A549 treated with CORT108297 at 1 μM for 4 hours (cell line): Measurements from ENCODE around the gene ST3GAL4. TPM values are rescaled to one million over a fixed set of nuclear protein-coding genes. Genes with fewer than 3 reads are reported as not detected.

Experiments
- total RNA-seq: library from RNA; stranded (reverse); fragments of 200-300 nt; extraction: Qiagen RNA extraction; gene quantifications from 5 replicates; pipeline ENCODE4 v1.2.3, GENCODE V29; 2022

The ST3GAL4 gene, protein sequence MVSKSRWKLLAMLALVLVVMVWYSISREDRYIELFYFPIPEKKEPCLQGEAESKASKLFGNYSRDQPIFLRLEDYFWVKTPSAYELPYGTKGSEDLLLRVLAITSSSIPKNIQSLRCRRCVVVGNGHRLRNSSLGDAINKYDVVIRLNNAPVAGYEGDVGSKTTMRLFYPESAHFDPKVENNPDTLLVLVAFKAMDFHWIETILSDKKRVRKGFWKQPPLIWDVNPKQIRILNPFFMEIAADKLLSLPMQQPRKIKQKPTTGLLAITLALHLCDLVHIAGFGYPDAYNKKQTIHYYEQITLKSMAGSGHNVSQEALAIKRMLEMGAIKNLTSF
- 24.8 to 28.0 TPM (median 25.4 TPM) in 5 replicates for total RNA-seq

DNA sequence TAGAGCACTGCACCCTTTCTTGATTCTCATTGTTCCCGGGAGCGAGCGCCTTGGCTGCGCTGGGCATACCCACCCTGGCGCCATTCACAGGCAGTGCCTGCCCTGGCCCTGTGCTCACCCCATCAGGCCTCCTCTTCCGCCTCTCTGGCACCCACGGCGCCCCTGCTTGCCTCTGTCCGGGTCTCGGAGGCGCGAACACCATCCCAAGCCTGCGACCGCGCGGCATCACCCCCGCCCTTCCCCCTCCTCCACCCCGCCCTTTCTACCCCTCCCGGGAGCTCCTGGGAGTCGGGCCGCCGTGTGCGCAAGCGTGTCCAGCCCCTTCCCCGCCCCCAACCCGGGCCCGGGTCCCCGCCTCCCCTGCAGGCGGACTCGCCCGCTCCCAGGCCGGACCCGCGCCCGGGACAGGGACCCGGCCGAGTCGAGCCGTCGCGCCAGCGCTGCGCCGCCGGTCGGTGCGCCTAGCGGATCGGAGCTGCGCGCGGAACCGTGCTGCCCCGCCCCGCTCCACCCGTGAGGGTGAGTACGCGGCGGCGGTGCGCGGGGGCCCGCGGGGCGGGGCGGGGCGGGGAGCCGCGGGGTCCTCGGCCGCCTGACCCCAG is at the start of gene ST3GAL4:
Gene ST3GAL4 (plus strand): TSS at position 363 of the 602 bp plus-strand sequence. CDS start 50,470 bp downstream, outside the sequence.

Other genes with a start within 250 kb of the ST3GAL4 start
- 17.8 to 18.6 TPM (median 18.3 TPM) in 5 replicates for gene RPUSD4, start 144.0 kb upstream of the ST3GAL4 start, total RNA-seq
- gene FAM118B, start 143.9 kb upstream of the ST3GAL4 start, total RNA-seq, result 14.8 to 17.4 TPM (median 15.3 TPM) in 5 replicates
- gene SRPRA, start 86.8 kb upstream of the ST3GAL4 start, total RNA-seq, result 59.8 to 65.7 TPM (median 61.4 TPM) in 5 replicates
- 19.4 to 26.1 TPM (median 24.0 TPM) in 5 replicates for gene FOXRED1, start 86.5 kb upstream of the ST3GAL4 start, total RNA-seq
- gene TIRAP, start 72.6 kb upstream of the ST3GAL4 start, total RNA-seq, result 5.2 to 7.8 TPM (median 6.6 TPM) in 5 replicates
- gene DCPS, start 51.6 kb upstream of the ST3GAL4 start, total RNA-seq, result 16.4 to 19.9 TPM (median 18.9 TPM) in 5 replicates